ENCODE data around the gene KLRB1. TPM values are rescaled to one million over a fixed set of nuclear protein-coding genes. Genes with fewer than 3 reads are reported as not detected.
A peak's percentile ranks its signal among the peaks of the same experiment; 100 is the strongest.

The KLRB1 gene
- total RNA-seq, 1 donor from 2014 or later = not detected

GRCh38 chr12:9643266-9643660 lies 35.5 kb upstream of the KLRB1 start:
- Mint-ChIP-seq H3K36me3 (ENCODE audit: low read depth) (peaks cover 8% of the 10 kb centered on the region), H3K27ac (peak overlapping the region; percentile 71), H3K27me3 (no peaks in the 10 kb centered on the region), H3K4me1 (peaks cover 67% of the 10 kb centered on the region), H3K9me3 (peaks cover 3% of the 10 kb centered on the region), H3K4me3 (peak overlapping the region; percentile 70)
- DNase-seq = no peak
- no peak for TF ChIP-seq CTCF (IDR thresholded peaks at IDR 0.05)
- intact Hi-C loops (cut with micrococcal nuclease) = no loop called here
- ChIA-PET POLR2A (interaction anchor here (1.0 kb wide), 1 partner anchor 26 kb away, joined by 5 read pairs; the partner anchor contains the start of gene CLEC2D), CTCF (no interaction called here)
- ATAC-seq (ENCODE audit: low read depth) = no peak

- no peak for TF ChIP-seq CTCF (IDR thresholded peaks at IDR 0.05)
- Mint-ChIP-seq H3K4me3 (peak overlapping the region; percentile 70), H3K27me3 (no peaks in the 10 kb centered on the region), H3K36me3 (ENCODE audit: low read depth) (peaks cover 6% of the 10 kb centered on the region), H3K27ac (peak overlapping the region; percentile 46), H3K4me1 (peaks cover 72% of the 10 kb centered on the region), H3K9me3 (peaks cover 3% of the 10 kb centered on the region)
- no peak for DNase-seq
- ChIA-PET CTCF (interaction anchor here (0.7 kb wide), 1 partner anchor 108 kb away, joined by 3 read pairs; no protein-coding TSS in a partner anchor), POLR2A (interaction anchor here (1.0 kb wide), 1 partner anchor 26 kb away, joined by 5 read pairs; the partner anchor contains the start of gene CLEC2D)
- no peak for ATAC-seq (ENCODE audit: low read depth)
- intact Hi-C loops (cut with micrococcal nuclease) = no loop called here
These were observed 35.0 kb upstream of the KLRB1 start for GRCh38 chr12:9642606-9643265.

- ChIA-PET CTCF (interaction anchor here (0.5 kb wide), 1 partner anchor 29 kb away, joined by 4 read pairs; the partner anchor contains the start of gene CLEC2D), POLR2A (interaction anchor here (4.7 to 8.1 kb wide), 2 partner anchors 9 to 28 kb away, joined by 98 read pairs; partner anchors contain the start of gene CLEC2D)
- no peak for TF ChIP-seq CTCF (IDR thresholded peaks at IDR 0.05)
- Mint-ChIP-seq H3K36me3 (ENCODE audit: low read depth) (peaks cover 5% of the 10 kb centered on the region), H3K4me3 (no peak overlapping the region), H3K27ac (no peak overlapping the region), H3K27me3 (no peaks in the 10 kb centered on the region), H3K4me1 (peaks cover 77% of the 10 kb centered on the region), H3K9me3 (peaks cover 4% of the 10 kb centered on the region)
- DNase-seq (no peak), ATAC-seq (ENCODE audit: low read depth) (no peak)
- intact Hi-C loops (cut with micrococcal nuclease) = no loop called here
These were observed 32.3 kb upstream of the KLRB1 start for GRCh38 chr12:9640024-9640423.

- H3K4me1 Mint-ChIP-seq = peaks cover 65% of the 10 kb centered on the region
- H3K27me3 Mint-ChIP-seq = no peaks in the 10 kb centered on the region
- POLR2A ChIA-PET = interaction anchor here (1.6 to 8.1 kb wide), 3 partner anchors 12 to 66 kb away, joined by 7 to 98 read pairs (median 98); partner anchors contain the start of gene CLEC2D
- intact Hi-C loops (cut with micrococcal nuclease) = no loop called here
- ATAC-seq (ENCODE audit: low read depth) (no peak), DNase-seq (no peak)
- CTCF ChIA-PET = interaction anchor here (5.7 kb wide), 1 partner anchor 72 kb away, joined by 36 read pairs; no protein-coding TSS in a partner anchor
- no peak overlapping the region for H3K4me3 Mint-ChIP-seq
- peaks cover 4% of the 10 kb centered on the region for H3K9me3 Mint-ChIP-seq
- TF ChIP-seq CTCF (IDR thresholded peaks at IDR 0.05) = no peak
- H3K36me3 Mint-ChIP-seq (ENCODE audit: low read depth) = peaks cover 5% of the 10 kb centered on the region
- peak overlapping the region; percentile 87 for H3K27ac Mint-ChIP-seq
These were observed 29.1 kb upstream of the KLRB1 start for GRCh38 chr12:9636851-9637206.

- H3K9me3 Mint-ChIP-seq = peaks cover 4% of the 10 kb centered on the region
- intact Hi-C loops (cut with micrococcal nuclease) = no loop called here
- no peaks in the 10 kb centered on the region for H3K27me3 Mint-ChIP-seq
- H3K4me1 Mint-ChIP-seq = peaks cover 65% of the 10 kb centered on the region
- CTCF ChIA-PET = interaction anchor here (0.8 to 5.7 kb wide), 5 partner anchors 70 to 116 kb away, joined by 3 to 36 read pairs (median 4); no protein-coding TSS in a partner anchor
- DNase-seq (no peak), ATAC-seq (ENCODE audit: low read depth) (no peak)
- H3K4me3 Mint-ChIP-seq = peak overlapping the region; percentile 46
- TF ChIP-seq CTCF (IDR thresholded peaks at IDR 0.05) = no peak
- peaks cover 5% of the 10 kb centered on the region for H3K36me3 Mint-ChIP-seq (ENCODE audit: low read depth)
- POLR2A ChIA-PET = interaction anchor here (1.0 to 8.1 kb wide), 5 partner anchors 13 to 86 kb away, joined by 5 to 98 read pairs (median 7); partner anchors contain the start of gene CLEC2D
- peak overlapping the region; percentile 87 for H3K27ac Mint-ChIP-seq
These were observed 28.6 kb upstream of the KLRB1 start for GRCh38 chr12:9636150-9636850.
